Progenitor cell of endocrine pancreas (in vitro differentiated cells): ENCODE results near the gene UQCRC2. TPM values are rescaled to one million over a fixed set of nuclear protein-coding genes. Genes with fewer than 3 reads are reported as not detected.

Experiments
- DNase-seq: peaks from one replicate; pipeline ENCODE4 v3.0.0; 2021; ENCODE audit warnings: low spot score; ENCODE audit not compliant: unreplicated experiment
- H3K27ac Mint-ChIP-seq: 2 replicates; pipeline ENCODE4 v1.8.0; 2021; ENCODE audit warnings: mild to moderate bottlenecking, moderate library complexity, mixed read lengths
- H3K27me3 Mint-ChIP-seq: 2 replicates; pipeline ENCODE4 v1.8.0; 2021; ENCODE audit warnings: mixed read lengths
- H3K36me3 Mint-ChIP-seq: 2 replicates; pipeline ENCODE4 v1.8.0; 2022; ENCODE audit warnings: mixed read lengths; ENCODE audit not compliant: insufficient read depth
- H3K4me1 Mint-ChIP-seq: 2 replicates; pipeline ENCODE4 v1.8.0; 2021; ENCODE audit warnings: low read depth, mixed read lengths
- H3K4me3 Mint-ChIP-seq: 2 replicates; pipeline ENCODE4 v1.8.0; 2021; ENCODE audit warnings: low read depth, mild to moderate bottlenecking, moderate library complexity, mixed read lengths
- H3K9me3 Mint-ChIP-seq: 2 replicates; pipeline ENCODE4 v1.8.0; 2021; ENCODE audit warnings: low read depth, mixed read lengths
- CTCF ChIP-seq: fragments of 200-600 bp; sonication (generic); IDR thresholded peaks from one replicate; pipeline ENCODE4 v1.5.0; 2021; ENCODE audit warnings: antibody characterized with exemption, mild to moderate bottlenecking; ENCODE audit not compliant: unreplicated experiment
- total RNA-seq: library from RNA; stranded (reverse); gene quantifications from 2 replicates; pipeline ENCODE4 v1.2.1, GENCODE V29; 2021

Gene UQCRC2
- total RNA-seq, 1 donor from 2014 or later: 198 TPM

DNA sequence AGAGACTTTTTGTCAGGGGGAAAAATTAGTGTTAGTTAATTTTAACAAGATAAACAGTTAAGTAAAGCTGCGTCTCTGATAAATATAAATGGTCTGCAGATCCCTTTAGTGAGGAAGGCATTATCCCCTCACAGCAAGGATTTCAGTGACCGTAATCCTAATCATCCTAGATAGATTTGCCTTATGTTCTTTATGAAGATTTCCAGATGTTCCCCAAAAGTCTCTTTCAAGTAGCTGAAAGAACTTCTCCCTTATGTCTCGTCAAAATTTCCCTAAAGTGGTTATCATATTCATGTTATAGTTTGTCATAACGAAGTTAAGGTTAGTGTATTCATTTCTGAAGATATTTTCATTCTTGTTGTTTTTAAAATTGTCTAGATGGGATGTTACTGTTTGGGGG is 60.3 kb downstream of the UQCRC2 start:
- Mint-ChIP-seq H3K9me3 (no peaks in the 10 kb centered on the region), H3K4me3 (no peak overlapping the region), H3K36me3 (no peaks in the 10 kb centered on the region), H3K27ac (no peak overlapping the region), H3K27me3 (no peaks in the 10 kb centered on the region), H3K4me1 (peaks cover 8% of the 10 kb centered on the region)
- DNase-seq: no peak
- TF ChIP-seq CTCF: no peak

- DNase-seq: no peak
- Mint-ChIP-seq H3K27me3 (no peaks in the 10 kb centered on the region), H3K36me3 (no peaks in the 10 kb centered on the region), H3K4me3 (no peak overlapping the region), H3K27ac (no peak overlapping the region), H3K9me3 (no peaks in the 10 kb centered on the region), H3K4me1 (peaks cover 4% of the 10 kb centered on the region)
- no peak for TF ChIP-seq CTCF
Measured at GRCh38 chr16:22014271-22014873, 61.2 kb downstream of the UQCRC2 start.

GRCh38 chr16:22016927-22017326 is 63.8 kb downstream of the UQCRC2 start:
- no peak for DNase-seq
- Mint-ChIP-seq H3K27me3 (no peaks in the 10 kb centered on the region), H3K36me3 (no peaks in the 10 kb centered on the region), H3K4me3 (no peak overlapping the region), H3K9me3 (no peaks in the 10 kb centered on the region), H3K27ac (no peak overlapping the region), H3K4me1 (peaks cover 2% of the 10 kb centered on the region)
- TF ChIP-seq CTCF: no peak

DNA sequence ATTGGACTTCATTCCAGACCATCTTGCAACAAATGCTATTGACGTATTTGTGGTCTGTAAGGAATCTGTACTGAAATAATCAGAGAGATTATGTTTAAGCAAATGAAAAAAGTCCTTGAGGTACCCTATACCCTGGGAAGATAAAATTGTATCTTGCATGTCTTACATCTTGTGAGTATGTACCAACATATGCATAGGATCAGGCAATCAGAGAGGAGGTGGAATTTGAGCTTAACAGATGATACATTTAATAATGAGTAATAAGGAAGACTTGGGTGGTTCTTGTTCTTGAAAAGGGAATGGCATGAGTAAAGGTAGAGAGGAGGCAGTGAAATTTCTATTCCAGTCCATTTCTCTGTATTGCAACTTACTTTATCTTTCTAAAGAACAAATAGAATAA is 65.4 kb downstream of the UQCRC2 start:
- no peaks in the 10 kb centered on the region for H3K9me3 Mint-ChIP-seq
- no peaks in the 10 kb centered on the region for H3K36me3 Mint-ChIP-seq
- peaks cover 2% of the 10 kb centered on the region for H3K4me1 Mint-ChIP-seq
- H3K27ac Mint-ChIP-seq: no peak overlapping the region
- DNase-seq: no peak
- no peak overlapping the region for H3K4me3 Mint-ChIP-seq
- TF ChIP-seq CTCF: no peak
- H3K27me3 Mint-ChIP-seq: no peaks in the 10 kb centered on the region

DNA sequence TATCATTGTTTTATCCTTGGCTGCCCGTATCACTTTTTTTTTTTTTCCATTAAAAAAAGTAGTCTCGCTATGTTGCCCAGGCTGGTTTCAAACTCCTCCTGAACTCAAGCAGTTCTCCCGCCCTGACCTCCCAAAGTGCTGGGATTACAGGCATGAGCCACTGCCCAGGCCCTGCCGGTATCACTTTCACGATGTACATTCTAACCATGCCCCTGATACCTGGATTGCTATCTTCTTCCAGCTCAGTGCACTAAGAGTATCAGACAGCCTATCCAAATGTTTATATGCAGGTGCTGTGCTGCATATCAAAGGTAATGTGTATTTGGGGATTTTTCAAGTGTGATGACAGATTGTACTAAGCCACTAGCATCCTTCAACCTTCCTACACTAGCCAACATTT is 69.0 kb downstream of the UQCRC2 start:
- Mint-ChIP-seq H3K27me3 (no peaks in the 10 kb centered on the region), H3K27ac (peak overlapping the region; percentile 37), H3K9me3 (no peaks in the 10 kb centered on the region), H3K36me3 (no peaks in the 10 kb centered on the region), H3K4me1 (peaks cover 8% of the 10 kb centered on the region), H3K4me3 (no peak overlapping the region)
- DNase-seq: no peak
- TF ChIP-seq CTCF: no peak
